GOT3 (cell line): ENCODE results near the gene PTPN5.
"Not testable (repeated sequence)": the region's sequence is repeated elsewhere in the genome, so short reads cannot be mapped to it uniquely, and the experiment has no call there.

Experiments
- DNase-seq: peaks from one replicate; lab custom pipeline; 2025; ENCODE audit warnings: mixed read lengths; lab: John Stamatoyannopoulos, UW

The PTPN5 gene

GRCh38 chr11:18791207-18791968 lies at the start of gene PTPN5:
Gene PTPN5 (minus strand): TSS chr11:18791798. CDS start chr11:18771958, 19,840 bp downstream.
- no peak for DNase-seq

DNA sequence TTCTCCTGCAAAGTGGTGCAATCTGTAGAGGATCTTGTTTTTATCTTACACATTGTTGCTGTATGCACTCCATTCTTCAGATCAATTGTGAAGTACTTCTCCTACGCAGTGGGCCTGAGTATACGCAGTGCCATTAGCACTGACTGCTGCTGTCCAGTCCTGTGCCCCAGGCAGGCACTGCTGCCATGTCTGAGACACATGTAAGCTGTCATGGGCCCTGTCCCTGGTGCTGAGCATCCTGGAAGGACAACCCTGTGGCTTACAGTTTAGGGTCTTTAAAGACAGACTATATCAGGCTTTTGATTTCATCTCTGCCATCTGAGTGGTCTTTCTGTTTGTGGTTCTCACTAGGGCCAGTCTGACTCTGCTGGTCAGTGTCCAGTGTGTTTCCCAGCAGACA lies 44.8 kb upstream of the PTPN5 start:
- no peak for DNase-seq

- no peak for DNase-seq
Observed at GRCh38 chr11:18834754-18835466, 43.3 kb upstream of the PTPN5 start.

DNA sequence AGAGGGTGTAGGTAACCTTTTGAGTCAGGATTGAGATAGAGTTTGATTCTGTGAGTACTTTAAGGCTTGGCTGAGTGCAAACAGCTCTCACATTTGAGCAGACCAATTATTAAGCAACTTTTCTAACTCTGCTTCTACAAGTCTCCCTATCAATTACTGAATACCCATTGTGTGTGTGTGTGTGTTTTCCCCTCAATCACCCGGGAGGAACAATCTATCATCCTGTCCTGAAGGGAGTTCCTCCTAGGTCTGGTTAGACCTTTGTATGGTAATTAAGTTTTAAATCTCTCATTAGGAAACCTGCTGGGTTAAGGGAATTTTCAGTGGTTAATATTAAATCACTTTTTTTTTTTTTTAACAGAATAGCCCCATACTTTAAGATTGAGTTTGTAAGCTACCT lies 28.6 kb upstream of the PTPN5 start:
- DNase-seq, result not testable (repeated sequence)

DNA sequence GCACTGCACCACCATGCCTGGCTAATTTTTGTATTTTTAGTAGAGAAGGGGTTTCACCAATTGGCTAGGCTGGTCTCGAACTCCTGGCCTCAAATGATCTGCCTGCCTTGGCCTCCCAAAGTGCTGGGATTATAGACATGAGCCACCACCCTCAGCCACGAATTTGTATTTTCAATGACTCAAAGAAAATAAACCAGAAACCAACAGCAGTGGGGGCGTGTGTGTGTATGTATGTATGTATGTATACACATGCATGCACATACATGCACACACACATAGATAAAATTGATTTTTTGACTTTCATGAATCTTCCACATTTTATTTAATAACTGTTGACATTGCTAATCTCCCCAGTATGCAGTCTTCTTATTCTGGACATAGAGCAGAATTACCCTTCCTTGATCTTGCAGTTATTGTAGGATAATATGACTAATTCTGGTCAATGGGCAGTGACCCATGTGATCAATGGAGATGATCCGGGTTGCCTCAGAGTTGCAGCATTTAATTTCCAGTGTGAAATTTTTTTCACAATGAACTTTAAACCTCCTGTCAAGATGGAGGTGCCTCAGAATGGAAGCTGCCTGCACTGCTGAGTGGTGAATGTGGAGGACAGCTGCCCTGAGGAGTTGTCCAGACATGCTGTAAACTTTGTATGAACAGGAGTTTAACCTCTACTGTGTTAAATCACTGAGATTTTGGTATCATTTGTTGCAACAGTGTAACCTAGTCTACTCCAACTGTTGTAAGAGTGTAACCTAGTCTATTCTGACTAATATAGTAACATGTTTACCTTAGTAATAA lies 12.8 kb upstream of the PTPN5 start:
- no peak for DNase-seq

DNA sequence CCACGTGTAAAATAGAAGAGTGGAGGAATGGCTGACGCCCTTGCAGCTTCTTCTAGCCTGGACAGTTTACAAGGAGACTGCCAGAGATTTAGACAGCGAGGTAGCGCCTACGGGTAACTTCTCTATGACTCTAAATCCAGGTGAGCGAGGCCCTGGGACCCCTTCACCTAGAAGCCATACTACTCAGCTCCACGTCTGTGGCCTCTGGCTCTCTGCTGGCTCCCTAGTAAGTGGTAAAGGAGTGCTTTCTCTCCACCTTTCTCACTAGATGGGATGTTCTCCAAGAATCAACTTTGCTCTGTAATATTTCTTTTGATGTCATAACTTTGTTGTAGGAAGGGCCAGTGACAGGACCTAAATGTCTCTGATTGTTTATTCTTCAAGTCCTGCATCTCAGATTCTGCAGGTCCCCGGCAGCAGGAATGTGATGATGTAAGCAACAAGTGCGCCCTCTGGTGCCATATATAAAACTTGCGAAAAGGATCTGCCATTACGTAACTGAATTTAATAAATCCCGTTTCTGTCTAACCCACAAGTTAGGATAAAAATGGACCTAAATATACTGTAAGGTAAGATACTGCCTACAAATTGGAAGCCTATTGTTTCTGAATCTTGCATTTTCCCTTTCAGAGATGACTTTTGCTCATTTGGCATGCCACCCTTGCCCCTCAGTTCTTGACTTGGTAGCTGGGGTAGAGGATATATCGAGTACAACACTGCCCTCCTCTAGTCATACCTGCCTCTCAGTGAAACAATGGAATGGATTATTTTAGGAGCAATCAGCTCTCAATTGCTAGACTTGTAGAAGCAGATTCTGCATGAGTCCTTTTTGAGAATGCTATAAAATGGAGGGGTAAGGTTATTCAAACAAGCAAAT lies 11.0 kb upstream of the PTPN5 start:
- no peak for DNase-seq

- no peak for DNase-seq
Observed at GRCh38 chr11:18798799-18799469, 7.3 kb upstream of the PTPN5 start.

- DNase-seq, result no peak
Observed at GRCh38 chr11:18794956-18795355, 3.4 kb upstream of the PTPN5 start.

GRCh38 chr11:18792827-18793226 lies 1.2 kb upstream of the PTPN5 start:
- no peak for DNase-seq

- no peak for DNase-seq
Observed at GRCh38 chr11:18791969-18792628, 501 bp upstream of the PTPN5 start.

DNA sequence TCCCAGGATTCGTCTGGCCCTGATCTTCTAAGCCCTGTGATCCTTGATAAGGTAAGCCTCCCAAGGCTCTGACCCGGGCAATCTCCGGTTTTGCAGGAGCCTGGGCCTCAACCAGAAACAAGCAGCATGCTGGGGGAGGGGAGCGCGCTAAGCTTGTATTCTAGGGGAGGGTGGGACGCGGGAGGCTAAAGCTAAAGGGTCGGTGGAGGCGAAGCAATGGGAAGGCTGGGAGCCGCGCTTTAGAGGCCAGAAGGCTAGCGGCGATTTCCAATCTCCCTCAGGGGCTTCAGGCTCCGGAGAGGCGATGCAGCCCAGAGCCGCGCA lies 753 bp downstream of the PTPN5 start:
- DNase-seq, result no peak

- DNase-seq, result no peak
Observed at GRCh38 chr11:18789942-18790341, 1.7 kb downstream of the PTPN5 start.

- DNase-seq, result no peak
Observed at GRCh38 chr11:18785411-18785810, 6.2 kb downstream of the PTPN5 start.

DNA sequence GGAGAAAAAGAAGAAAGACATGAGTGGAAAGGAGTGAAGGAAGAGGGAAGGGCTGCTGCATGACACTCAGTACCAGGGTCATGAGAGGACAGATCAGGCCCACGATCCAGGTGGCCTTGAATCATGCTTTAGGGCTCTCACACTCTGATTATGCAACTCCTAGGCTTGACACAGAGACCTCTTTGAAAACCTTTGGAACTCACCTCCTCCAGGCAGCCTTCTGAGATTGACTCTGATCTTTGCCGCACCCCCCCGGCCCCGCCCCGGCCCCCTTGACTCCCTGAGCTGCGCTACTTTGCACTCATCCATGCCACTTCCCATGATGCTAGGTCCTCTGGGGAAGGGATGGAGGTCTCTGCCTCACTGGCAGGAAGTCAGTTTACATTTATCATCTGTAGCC lies 10.7 kb downstream of the PTPN5 start:
- no peak for DNase-seq

- no peak for DNase-seq
Observed at GRCh38 chr11:18780329-18780728, 11.3 kb downstream of the PTPN5 start.

- no peak for DNase-seq
Observed at GRCh38 chr11:18778468-18778867, 13.1 kb downstream of the PTPN5 start.

GRCh38 chr11:18776324-18776723 lies 15.3 kb downstream of the PTPN5 start:
- no peak for DNase-seq

- DNase-seq, result no peak
Observed at GRCh38 chr11:18775492-18776292, 15.9 kb downstream of the PTPN5 start.

DNA sequence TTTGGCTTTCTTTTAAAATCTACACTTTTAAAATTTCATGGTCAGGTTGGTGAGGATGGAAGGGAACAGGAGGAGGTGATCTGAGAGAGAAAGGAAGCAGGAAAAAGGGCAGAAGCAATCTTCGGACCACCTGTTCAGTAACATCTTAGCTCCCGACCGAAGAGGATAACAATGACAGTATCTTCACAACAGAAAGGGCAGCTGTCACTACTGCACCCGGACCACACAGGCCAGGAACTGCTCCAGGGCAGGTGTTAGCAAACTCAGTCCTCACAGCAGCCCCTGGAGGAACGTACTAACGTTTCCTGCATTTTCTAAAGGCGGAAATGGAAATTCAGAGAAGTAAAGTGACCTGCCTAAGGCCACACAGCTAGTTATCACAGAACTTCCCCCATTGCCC lies 16.8 kb downstream of the PTPN5 start:
- DNase-seq, result no peak

GRCh38 chr11:18773681-18774080 lies 17.9 kb downstream of the PTPN5 start:
- DNase-seq, result no peak
